K562 (cell line): ENCODE results near the gene ELOVL2.

Source experiments
- ATF3 ChIP-seq, 2 experiments: fragments of 450-650 bp in 1 of 2; sonication (generic) in 1 of 2; formaldehyde crosslinking in 1 of 2; IDR thresholded peaks in 1 of 2; conservative IDR thresholded peaks in 1 of 2; 2 replicates each; pipeline versions ENCODE4 v1.6.1 to v1.8.1; 2016 to 2023; ENCODE audit warnings: mild to moderate bottlenecking in 2 of 2, moderate library complexity in 2 of 2, inconsistent platforms in 1 of 2, missing genetic modification reagents in 1 of 2
- EZH2 ChIP-seq: IDR thresholded peaks from 2 replicates; pipeline ENCODE4 v1.6.1; 2012; ENCODE audit warnings: low read depth, mild to moderate bottlenecking, inconsistent platforms, low read length, borderline replicate concordance
- HNRNPK ChIP-seq: fragments of 200-400 bp; formaldehyde crosslinking; IDR thresholded peaks from one replicate; pipeline ENCODE4 v1.6.1; 2018; ENCODE audit warnings: mild to moderate bottlenecking, low read depth, low read length; ENCODE audit not compliant: poor library complexity, severe bottlenecking
- NRF1 ChIP-seq, 2 experiments: fragments of 450-650 bp; IDR thresholded peaks in 1 of 2; conservative IDR thresholded peaks in 1 of 2; 2 replicates each; pipeline ENCODE4 v1.6.1; 2014; ENCODE audit warnings: mild to moderate bottlenecking in 2 of 2
- NUFIP1 ChIP-seq: fragments of 450-650 bp; IDR thresholded peaks from 2 replicates; pipeline ENCODE4 v1.6.1; 2018; ENCODE audit not compliant: partially characterized antibody
- RFX5 ChIP-seq: IDR thresholded peaks from 2 replicates; pipeline ENCODE4 v1.6.1; 2011; ENCODE audit warnings: low read depth, mild to moderate bottlenecking, improper control_type of control experiment, low read length
- SIX5 ChIP-seq, 2 experiments: IDR thresholded peaks; 2 replicates each; pipeline ENCODE4 v1.6.1; 2011; ENCODE audit warnings: low read length in 2 of 2, borderline replicate concordance in 1 of 2, low read depth in 1 of 2, mild to moderate bottlenecking in 1 of 2, moderate library complexity in 1 of 2; ENCODE audit not compliant: insufficient read depth in 1 of 2
- TAF1 ChIP-seq: IDR thresholded peaks from 2 replicates; pipeline ENCODE4 v1.6.1; 2011; ENCODE audit warnings: mild to moderate bottlenecking, low read length, moderate library complexity; ENCODE audit not compliant: insufficient read depth, control insufficient read depth, severe bottlenecking; ENCODE audit errors: extremely low read depth
- TFE3 ChIP-seq: fragments of 450-650 bp; formaldehyde crosslinking; IDR thresholded peaks from 2 replicates; pipeline ENCODE4 v1.4.0; 2020; ENCODE audit warnings: mild to moderate bottlenecking, mixed read lengths
- ZBTB7A ChIP-seq: IDR thresholded peaks from 2 replicates; pipeline ENCODE4 v1.6.1; 2011; ENCODE audit warnings: low read depth, mild to moderate bottlenecking, low read length, moderate library complexity, borderline replicate concordance; ENCODE audit not compliant: control insufficient read depth

- TF ChIP-seq ZBTB7A (no peak), NUFIP1 (no peak), HNRNPK (no peak), TFE3 (CRISPR knock-in tag) (no peak), TAF1 (no peak), SIX5 (IDR thresholded peaks at IDR 0.05; ENCODE audit: borderline replicate concordance in 1 of 2, insufficient read depth in 1 of 2, low read depth in 1 of 2, low read length in 2 of 2) (no peak), ATF3 (IDR thresholded peaks at IDR 0.05) (no peak), ATF3 (CRISPR knock-in tag; conservative IDR thresholded peaks at IDR 0.05) (no peak), NRF1 (conservative IDR thresholded peaks at IDR 0.05 in 1 of 2, IDR thresholded peaks at IDR 0.05 in 1 of 2) (no peak), EZH2 (no peak), RFX5 (no peak)
These were observed 636 bp downstream of the ELOVL2 start for GRCh38 chr6:11043378-11043960.
